Measurements from ENCODE around the gene PRLH. TPM values are rescaled to one million over a fixed set of nuclear protein-coding genes. Genes with fewer than 3 reads are reported as not detected.
A peak's percentile ranks its signal among the peaks of the same experiment; 100 is the strongest.
"Not testable (repeated sequence)": the region's sequence is repeated elsewhere in the genome, so short reads cannot be mapped to it uniquely, and the experiment has no call there.

The PRLH gene
- total and polyA plus RNA-seq, 5 donors from 2014 or later = not detected

GRCh38 chr2:237592425-237592980 lies 26.1 kb downstream of the PRLH start:
- H3K4me3 Mint-ChIP-seq = no peak overlapping the region
- H3K27me3 ChIP-seq (ENCODE audit: control insufficient read depth, insufficient read depth, low read length) = peaks cover under 1% of the 10 kb centered on the region
- no peak overlapping the region for H3K27ac Mint-ChIP-seq
- no peaks in the 10 kb centered on the region for H3K27me3 Mint-ChIP-seq
- H3K9me3 Mint-ChIP-seq = peaks cover 0 to 2% (median 0%) of the 10 kb centered on the region in 7 donors
- peaks cover 4% of the 10 kb centered on the region for H3K4me1 ChIP-seq (ENCODE audit: control insufficient read depth, insufficient read depth, low read length, poor library complexity, severe bottlenecking)
- DNase-seq (no peak), ATAC-seq (ENCODE audit: low read depth in 2 of 2) (no peak)
- no peaks in the 10 kb centered on the region for H3K36me3 ChIP-seq (ENCODE audit: control insufficient read depth, insufficient read depth, low read length)
- H3K9me3 ChIP-seq (ENCODE audit: control insufficient read depth in 2 of 2, low read length in 2 of 2) = no peaks in the 10 kb centered on the region
- H3K27ac ChIP-seq (ENCODE audit: insufficient read depth, low read length, poor library complexity, severe bottlenecking) = no peak overlapping the region
- no peaks in the 10 kb centered on the region for H3K36me3 Mint-ChIP-seq
- no peak overlapping the region for H3K4me3 ChIP-seq (ENCODE audit: low read depth, low read length)
- H3K4me1 Mint-ChIP-seq = peaks cover 0 to 14% (median 8%) of the 10 kb centered on the region in 4 donors

- H3K27me3 ChIP-seq (ENCODE audit: control insufficient read depth, insufficient read depth, low read length) = no peaks in the 10 kb centered on the region
- Mint-ChIP-seq H3K27me3 (no peaks in the 10 kb centered on the region), H3K27ac (no peak overlapping the region)
These were observed 26.7 kb downstream of the PRLH start for GRCh38 chr2:237593036-237593435.

GRCh38 chr2:237593596-237594320 lies 27.4 kb downstream of the PRLH start:
- Mint-ChIP-seq H3K4me1 (peaks cover 0 to 14% (median 8%) of the 10 kb centered on the region in 4 donors), H3K27ac (no peak overlapping the region), H3K27me3 (no peaks in the 10 kb centered on the region), H3K4me3 (no peak overlapping the region), H3K36me3 (no peaks in the 10 kb centered on the region), H3K9me3 (peaks cover 0 to 2% (median 0%) of the 10 kb centered on the region in 7 donors)
- Histone ChIP-seq H3K4me1 (ENCODE audit: control insufficient read depth, insufficient read depth, low read length, poor library complexity, severe bottlenecking) (peaks cover 4% of the 10 kb centered on the region), H3K27me3 (ENCODE audit: control insufficient read depth, insufficient read depth, low read length) (no peaks in the 10 kb centered on the region), H3K36me3 (ENCODE audit: control insufficient read depth, insufficient read depth, low read length) (no peaks in the 10 kb centered on the region), H3K27ac (ENCODE audit: insufficient read depth, low read length, poor library complexity, severe bottlenecking) (no peak overlapping the region), H3K9me3 (ENCODE audit: control insufficient read depth in 2 of 2, low read length in 2 of 2) (no peaks in the 10 kb centered on the region), H3K4me3 (ENCODE audit: low read depth, low read length) (no peak overlapping the region)
- no peak for DNase-seq
- no peak for ATAC-seq (ENCODE audit: low read depth in 2 of 2)

More at GRCh38 chr2:237593036-237593435, 26.7 kb downstream of the PRLH start:
- ATAC-seq (ENCODE audit: low read depth in 2 of 2) (no peak), DNase-seq (no peak)
- Histone ChIP-seq H3K9me3 (ENCODE audit: control insufficient read depth in 2 of 2, low read length in 2 of 2) (no peaks in the 10 kb centered on the region), H3K4me3 (ENCODE audit: low read depth, low read length) (no peak overlapping the region), H3K27ac (ENCODE audit: insufficient read depth, low read length, poor library complexity, severe bottlenecking) (no peak overlapping the region), H3K36me3 (ENCODE audit: control insufficient read depth, insufficient read depth, low read length) (no peaks in the 10 kb centered on the region), H3K4me1 (ENCODE audit: control insufficient read depth, insufficient read depth, low read length, poor library complexity, severe bottlenecking) (peaks cover 4% of the 10 kb centered on the region)
- Mint-ChIP-seq H3K36me3 (no peaks in the 10 kb centered on the region), H3K4me3 (no peak overlapping the region), H3K9me3 (peaks cover 0 to 2% (median 0%) of the 10 kb centered on the region in 7 donors), H3K4me1 (peaks cover 0 to 14% (median 8%) of the 10 kb centered on the region in 4 donors)

- H3K27me3 ChIP-seq (ENCODE audit: control insufficient read depth, insufficient read depth, low read length) = no peaks in the 10 kb centered on the region
- ATAC-seq (ENCODE audit: low read depth in 2 of 2) = no peak
- H3K4me1 ChIP-seq (ENCODE audit: control insufficient read depth, insufficient read depth, low read length, poor library complexity, severe bottlenecking) = peaks cover 4% of the 10 kb centered on the region
- no peak for DNase-seq
- peaks cover 0 to 13% (median 6%) of the 10 kb centered on the region in 4 donors for H3K4me1 Mint-ChIP-seq
- no peak overlapping the region for H3K4me3 Mint-ChIP-seq
- H3K9me3 Mint-ChIP-seq = peaks cover 0 to 2% (median 0%) of the 10 kb centered on the region in 7 donors
- no peak overlapping the region for H3K27ac ChIP-seq (ENCODE audit: insufficient read depth, low read length, poor library complexity, severe bottlenecking)
- H3K4me3 ChIP-seq (ENCODE audit: low read depth, low read length) = no peak overlapping the region
- H3K36me3 ChIP-seq (ENCODE audit: control insufficient read depth, insufficient read depth, low read length) = no peaks in the 10 kb centered on the region
- H3K27ac Mint-ChIP-seq = peak overlapping the region in 1 of 3 donors; percentile 28
- no peaks in the 10 kb centered on the region for H3K36me3 Mint-ChIP-seq
- no peaks in the 10 kb centered on the region for H3K9me3 ChIP-seq (ENCODE audit: control insufficient read depth in 2 of 2, low read length in 2 of 2)
- H3K27me3 Mint-ChIP-seq = no peaks in the 10 kb centered on the region
These were observed 28.1 kb downstream of the PRLH start for GRCh38 chr2:237594514-237594871.

GRCh38 chr2:237595829-237596519 lies 29.6 kb downstream of the PRLH start:
- H3K4me3 ChIP-seq (ENCODE audit: low read depth, low read length); H3K27me3 Mint-ChIP-seq; H3K9me3 Mint-ChIP-seq; H3K36me3 ChIP-seq (ENCODE audit: control insufficient read depth, insufficient read depth, low read length); H3K4me1 ChIP-seq (ENCODE audit: control insufficient read depth, insufficient read depth, low read length, poor library complexity, severe bottlenecking); DNase-seq; H3K4me3 Mint-ChIP-seq; ATAC-seq (ENCODE audit: low read depth in 2 of 2); H3K9me3 ChIP-seq (ENCODE audit: control insufficient read depth in 2 of 2, low read length in 2 of 2); H3K27me3 ChIP-seq (ENCODE audit: control insufficient read depth, insufficient read depth, low read length); H3K27ac ChIP-seq (ENCODE audit: insufficient read depth, low read length, poor library complexity, severe bottlenecking); H3K36me3 Mint-ChIP-seq: not testable (repeated sequence)
- peaks cover 0 to 10% (median 4%) of the 10 kb centered on the region in 4 donors for H3K4me1 Mint-ChIP-seq
- peak overlapping the region in 1 of 3 donors; percentile 42 for H3K27ac Mint-ChIP-seq

- peaks cover 0 to 6% (median under 1%) of the 10 kb centered on the region in 4 donors for H3K4me1 Mint-ChIP-seq
- peaks cover 0 to 2% (median 0%) of the 10 kb centered on the region in 7 donors for H3K9me3 Mint-ChIP-seq
- H3K4me3 ChIP-seq (ENCODE audit: low read depth, low read length) = no peak overlapping the region
- H3K27ac ChIP-seq (ENCODE audit: insufficient read depth, low read length, poor library complexity, severe bottlenecking) = no peak overlapping the region
- H3K36me3 Mint-ChIP-seq = no peaks in the 10 kb centered on the region
- H3K4me1 ChIP-seq (ENCODE audit: control insufficient read depth, insufficient read depth, low read length, poor library complexity, severe bottlenecking) = peaks cover under 1% of the 10 kb centered on the region
- DNase-seq (no peak), ATAC-seq (ENCODE audit: low read depth in 2 of 2) (no peak)
- no peaks in the 10 kb centered on the region for H3K36me3 ChIP-seq (ENCODE audit: control insufficient read depth, insufficient read depth, low read length)
- no peaks in the 10 kb centered on the region for H3K9me3 ChIP-seq (ENCODE audit: control insufficient read depth in 2 of 2, low read length in 2 of 2)
- H3K27me3 ChIP-seq (ENCODE audit: control insufficient read depth, insufficient read depth, low read length) = no peaks in the 10 kb centered on the region
- H3K27ac Mint-ChIP-seq = peak overlapping the region in 2 of 3 donors; percentile 29 to 42
- H3K27me3 Mint-ChIP-seq = no peaks in the 10 kb centered on the region
- H3K4me3 Mint-ChIP-seq = no peak overlapping the region
These were observed 30.3 kb downstream of the PRLH start for GRCh38 chr2:237596520-237597195.

GRCh38 chr2:237597196-237598145 lies 31.1 kb downstream of the PRLH start:
- Mint-ChIP-seq H3K36me3 (no peaks in the 10 kb centered on the region), H3K27me3 (no peaks in the 10 kb centered on the region), H3K4me1 (peaks cover 0 to 7% (median under 1%) of the 10 kb centered on the region in 4 donors), H3K9me3 (peaks cover 0 to 2% (median 0%) of the 10 kb centered on the region in 7 donors), H3K4me3 (no peak overlapping the region), H3K27ac (peak overlapping the region in 1 of 3 donors; percentile 29)
- Histone ChIP-seq H3K9me3 (ENCODE audit: control insufficient read depth in 2 of 2, low read length in 2 of 2) (no peaks in the 10 kb centered on the region), H3K4me3 (ENCODE audit: low read depth, low read length) (no peak overlapping the region), H3K27me3 (ENCODE audit: control insufficient read depth, insufficient read depth, low read length) (no peaks in the 10 kb centered on the region), H3K36me3 (ENCODE audit: control insufficient read depth, insufficient read depth, low read length) (no peaks in the 10 kb centered on the region), H3K27ac (ENCODE audit: insufficient read depth, low read length, poor library complexity, severe bottlenecking) (no peak overlapping the region), H3K4me1 (ENCODE audit: control insufficient read depth, insufficient read depth, low read length, poor library complexity, severe bottlenecking) (no peaks in the 10 kb centered on the region)
- no peak for DNase-seq
- ATAC-seq (ENCODE audit: low read depth in 2 of 2) = no peak

Data from CD4-positive, CD25-positive, alpha-beta regulatory T cell (primary cell).